GM23248 (cell line): ENCODE results near the gene PRG2.

Experiments
- EZH2 ChIP-seq: fragments of 200-600 bp; sonication (generic); IDR thresholded peaks from 2 replicates; pipeline ENCODE4 v1.6.1; 2018; ENCODE audit warnings: antibody characterized with exemption, mild to moderate bottlenecking; ENCODE audit not compliant: insufficient read depth, poor library complexity, severe bottlenecking
- EZH2phosphoT487 ChIP-seq: fragments of 200-600 bp; sonication (generic); IDR thresholded peaks from 2 replicates; pipeline ENCODE4 v1.6.1; 2018; ENCODE audit warnings: antibody characterized with exemption, moderate library complexity, mild to moderate bottlenecking, low read depth; ENCODE audit not compliant: insufficient read depth

DNA sequence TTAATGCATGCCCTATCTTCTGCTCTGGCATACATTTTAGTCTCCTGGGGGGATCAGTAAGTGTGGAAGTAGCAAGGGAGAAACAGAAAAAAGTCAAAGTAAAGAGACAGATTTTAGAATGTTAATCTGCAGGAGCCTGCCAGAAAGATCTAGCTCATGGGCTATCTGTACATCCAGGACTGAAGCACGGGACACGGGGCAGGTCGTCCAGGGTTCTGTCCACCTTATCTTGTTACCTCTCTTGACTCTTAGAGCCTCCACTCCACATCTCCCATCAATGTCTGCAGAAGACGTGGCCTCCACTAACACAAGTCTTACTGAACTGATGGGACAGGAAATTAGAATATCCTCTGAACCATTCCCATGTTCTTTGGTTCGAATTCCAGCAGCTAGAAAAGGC is 38.2 kb upstream of the PRG2 start:
- TF ChIP-seq EZH2 (no peak), EZH2phosphoT487 (no peak)
